ENCODE results near the gene HERPUD1.

HERPUD1 gene

GRCh38 chr16:56966093-56966475 is 34.1 kb downstream of the HERPUD1 start:
- H3K4me3 ChIP-seq (ENCODE audit: low read depth, low read length) = no peak overlapping the region
- TF ChIP-seq, protein P1, sequence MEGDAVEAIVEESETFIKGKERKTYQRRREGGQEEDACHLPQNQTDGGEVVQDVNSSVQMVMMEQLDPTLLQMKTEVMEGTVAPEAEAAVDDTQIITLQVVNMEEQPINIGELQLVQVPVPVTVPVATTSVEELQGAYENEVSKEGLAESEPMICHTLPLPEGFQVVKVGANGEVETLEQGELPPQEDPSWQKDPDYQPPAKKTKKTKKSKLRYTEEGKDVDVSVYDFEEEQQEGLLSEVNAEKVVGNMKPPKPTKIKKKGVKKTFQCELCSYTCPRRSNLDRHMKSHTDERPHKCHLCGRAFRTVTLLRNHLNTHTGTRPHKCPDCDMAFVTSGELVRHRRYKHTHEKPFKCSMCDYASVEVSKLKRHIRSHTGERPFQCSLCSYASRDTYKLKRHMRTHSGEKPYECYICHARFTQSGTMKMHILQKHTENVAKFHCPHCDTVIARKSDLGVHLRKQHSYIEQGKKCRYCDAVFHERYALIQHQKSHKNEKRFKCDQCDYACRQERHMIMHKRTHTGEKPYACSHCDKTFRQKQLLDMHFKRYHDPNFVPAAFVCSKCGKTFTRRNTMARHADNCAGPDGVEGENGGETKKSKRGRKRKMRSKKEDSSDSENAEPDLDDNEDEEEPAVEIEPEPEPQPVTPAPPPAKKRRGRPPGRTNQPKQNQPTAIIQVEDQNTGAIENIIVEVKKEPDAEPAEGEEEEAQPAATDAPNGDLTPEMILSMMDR (IDR thresholded peaks at IDR 0.05; ENCODE audit: low read depth, low read length) = no peak
- no peak for DNase-seq
- no peaks in the 10 kb centered on the region for H3K27me3 ChIP-seq
- H3K36me3 ChIP-seq = no peaks in the 10 kb centered on the region
- H3K9me3 ChIP-seq = no peaks in the 10 kb centered on the region
- H3K4me1 ChIP-seq = no peaks in the 10 kb centered on the region

DNA sequence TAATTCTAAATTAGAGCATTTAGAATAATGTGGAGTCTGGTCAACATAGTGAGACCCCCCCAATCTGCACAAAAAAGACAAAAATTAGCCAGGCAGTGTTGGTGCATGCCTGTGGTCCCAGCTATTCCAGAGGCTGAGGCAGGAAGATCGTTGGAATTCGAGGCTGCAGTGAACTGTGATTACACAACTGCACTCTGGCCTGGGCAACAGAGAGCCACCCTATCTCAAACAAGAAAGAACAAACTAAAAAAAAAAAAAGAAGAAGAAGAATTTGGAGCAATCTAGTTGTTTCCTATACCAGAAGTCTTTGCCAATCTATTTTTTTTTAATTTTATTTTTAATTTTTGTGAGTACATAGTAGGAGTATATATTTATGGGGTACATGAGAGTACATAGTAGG is 35.8 kb downstream of the HERPUD1 start:
- Histone ChIP-seq H3K9me3 (no peaks in the 10 kb centered on the region), H3K36me3 (no peaks in the 10 kb centered on the region), H3K4me1 (no peaks in the 10 kb centered on the region; the same call in 1 of the 2 replicates), H3K4me3 (ENCODE audit: low read depth, low read length) (no peak overlapping the region), H3K27me3 (no peaks in the 10 kb centered on the region)
- TF ChIP-seq, protein P1 (IDR thresholded peaks at IDR 0.05; ENCODE audit: low read depth, low read length) = no peak
- DNase-seq = no peak

- Histone ChIP-seq H3K4me3 (ENCODE audit: low read depth, low read length) (no peak overlapping the region), H3K9me3 (no peaks in the 10 kb centered on the region), H3K36me3 (no peaks in the 10 kb centered on the region), H3K27me3 (no peaks in the 10 kb centered on the region), H3K4me1 (no peaks in the 10 kb centered on the region; the same call in 1 of the 2 replicates)
- TF ChIP-seq, protein P1 (IDR thresholded peaks at IDR 0.05; ENCODE audit: low read depth, low read length) = no peak
- no peak for DNase-seq
Observed at GRCh38 chr16:56969769-56970168, 37.8 kb downstream of the HERPUD1 start.

DNA sequence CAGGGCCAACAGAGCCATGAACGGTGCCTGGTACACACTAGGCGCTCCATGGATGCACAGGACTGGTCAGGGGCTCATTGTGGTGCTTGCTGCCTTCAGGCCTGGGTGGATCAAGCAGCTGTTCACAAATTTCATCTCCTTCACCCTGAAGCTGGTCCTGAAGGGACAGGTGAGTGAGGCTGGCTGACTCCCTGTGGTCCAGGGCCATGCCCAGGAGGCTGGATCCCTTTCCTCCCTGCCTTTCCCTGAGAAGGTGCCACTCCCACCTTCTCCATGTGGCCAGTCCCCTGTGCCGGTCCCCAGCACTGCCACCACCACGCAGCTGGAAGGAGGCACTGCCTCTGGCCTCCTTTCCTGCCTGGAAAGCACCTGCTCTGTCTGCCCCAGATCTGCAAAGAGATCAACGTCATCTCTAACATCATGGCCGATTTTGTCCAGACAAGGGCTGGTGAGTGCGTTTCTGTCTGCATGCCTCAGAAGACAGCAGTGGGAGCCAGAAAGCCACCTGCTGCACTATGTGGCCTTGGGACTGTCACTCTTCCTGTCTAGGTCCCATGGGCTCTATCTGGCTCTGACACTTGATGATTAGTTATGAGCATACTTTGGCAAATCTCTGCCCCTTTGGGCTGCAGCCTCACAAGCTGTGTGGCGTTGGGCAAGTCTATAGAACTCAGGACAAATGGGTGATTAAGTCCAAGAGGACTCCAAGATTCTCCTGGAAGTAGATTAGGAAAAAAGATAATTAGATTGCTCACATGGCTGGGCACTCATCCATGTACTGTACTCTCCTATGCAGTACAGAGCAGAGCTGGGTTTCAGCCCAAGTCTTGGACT is 39.2 kb downstream of the HERPUD1 start:
- Histone ChIP-seq H3K27me3 (no peaks in the 10 kb centered on the region), H3K9me3 (no peaks in the 10 kb centered on the region), H3K4me1 (no peaks in the 10 kb centered on the region; the same call in 1 of the 2 replicates), H3K36me3 (no peaks in the 10 kb centered on the region), H3K4me3 (ENCODE audit: low read depth, low read length) (no peak overlapping the region)
- DNase-seq = no peak
- TF ChIP-seq, protein P1 (IDR thresholded peaks at IDR 0.05; ENCODE audit: low read depth, low read length) = no peak

GRCh38 chr16:56971768-56972043 is 39.8 kb downstream of the HERPUD1 start:
- H3K4me3 ChIP-seq (ENCODE audit: low read depth, low read length) = no peak overlapping the region
- H3K4me1 ChIP-seq = no peaks in the 10 kb centered on the region; the same call in 1 of the 2 replicates
- H3K36me3 ChIP-seq = no peaks in the 10 kb centered on the region
- TF ChIP-seq, protein P1 (IDR thresholded peaks at IDR 0.05; ENCODE audit: low read depth, low read length) = no peak
- no peak for DNase-seq
- H3K9me3 ChIP-seq = no peaks in the 10 kb centered on the region
- H3K27me3 ChIP-seq = no peaks in the 10 kb centered on the region
